ENCODE data around the gene TNRC6B.
"Not testable (repeated sequence)": the region's sequence is repeated elsewhere in the genome, so short reads cannot be mapped to it uniquely, and the experiment has no call there.

Gene TNRC6B

GRCh38 chr22:40153192-40153591 is 24.5 kb upstream of the TNRC6B start:
- ChIA-PET POLR2A (no interaction called here), CTCF (interaction anchor here (1.0 to 1.1 kb wide), 3 partner anchors 10 to 770 kb away, joined by 3 read pairs; no protein-coding TSS in a partner anchor)
- TF ChIP-seq CTCF (IDR thresholded peaks at IDR 0.05; ENCODE audit: control extremely low read depth, extremely low read depth, low read depth, missing control alignments) = no peak
- DNase-seq (ENCODE audit: extremely low spot score) = no peak

- POLR2A ChIA-PET = no interaction called here
- TF ChIP-seq CTCF (IDR thresholded peaks at IDR 0.05; ENCODE audit: control extremely low read depth, extremely low read depth, low read depth, missing control alignments) = no peak
- CTCF ChIA-PET = interaction anchor here (1.0 to 1.1 kb wide), 4 partner anchors 9 to 769 kb away, joined by 3 read pairs; no protein-coding TSS in a partner anchor
- DNase-seq (ENCODE audit: extremely low spot score) = no peak
These were observed 24.0 kb upstream of the TNRC6B start for GRCh38 chr22:40153705-40154104.

GRCh38 chr22:40156001-40156516 is 21.7 kb upstream of the TNRC6B start:
- ChIA-PET CTCF (no interaction called here), POLR2A (no interaction called here)
- DNase-seq (ENCODE audit: extremely low spot score) = no peak
- TF ChIP-seq CTCF (IDR thresholded peaks at IDR 0.05; ENCODE audit: control extremely low read depth, extremely low read depth, low read depth, missing control alignments) = no peak

GRCh38 chr22:40156682-40157081 is 21.0 kb upstream of the TNRC6B start:
- CTCF ChIA-PET = interaction anchor here (1.0 to 1.5 kb wide), 2 partner anchors 11 to 12 kb away, joined by 3 read pairs; no protein-coding TSS in a partner anchor
- POLR2A ChIA-PET; DNase-seq (ENCODE audit: extremely low spot score): not testable (repeated sequence)

GRCh38 chr22:40157330-40157945 is 20.3 kb upstream of the TNRC6B start:
- DNase-seq (ENCODE audit: extremely low spot score) = no peak
- ChIA-PET POLR2A (no interaction called here), CTCF (interaction anchor here (1.0 to 1.5 kb wide), 2 partner anchors 10 to 13 kb away, joined by 3 read pairs; no protein-coding TSS in a partner anchor)
- TF ChIP-seq CTCF (IDR thresholded peaks at IDR 0.05; ENCODE audit: control extremely low read depth, extremely low read depth, low read depth, missing control alignments) = no peak

GRCh38 chr22:40161194-40161593 is 16.5 kb upstream of the TNRC6B start:
- ChIA-PET CTCF (interaction anchor here (1.1 to 1.3 kb wide), 2 partner anchors 16 to 25 kb away, joined by 4 read pairs; partner anchors contain the start of gene TNRC6B), POLR2A (no interaction called here)
- no peak for DNase-seq (ENCODE audit: extremely low spot score)
- no peak for TF ChIP-seq CTCF (IDR thresholded peaks at IDR 0.05; ENCODE audit: control extremely low read depth, extremely low read depth, low read depth, missing control alignments)

GRCh38 chr22:40165537-40165936 is 12.2 kb upstream of the TNRC6B start:
- CTCF ChIA-PET; DNase-seq (ENCODE audit: extremely low spot score); POLR2A ChIA-PET: not testable (repeated sequence)
